ENCODE results near the gene LRRC70. TPM values are rescaled to one million over a fixed set of nuclear protein-coding genes. Genes with fewer than 3 reads are reported as not detected.
A peak's percentile ranks its signal among the peaks of the same experiment; 100 is the strongest.

The LRRC70 gene
- polyA plus RNA-seq, 3 donors: 0.23 to 2.4 TPM; not detected in 1

- peaks cover 28 to 39% of the 10 kb centered on the region in 2 donors for H3K36me3 Mint-ChIP-seq
- H3K4me3 ChIP-seq (replicated peaks in 1 of 3; ENCODE audit: low read depth in 2 of 3, low read length in 3 of 3): no peak overlapping the region
- peaks cover 10 to 17% of the 10 kb centered on the region in 2 donors for H3K9me3 ChIP-seq (replicated peaks in 1 of 2; ENCODE audit: control insufficient read depth in 1 of 2, insufficient read depth in 1 of 2, low read length in 2 of 2)
- no peak overlapping the region for H2AFZ ChIP-seq (ENCODE audit: insufficient read depth, low read depth, low read length, poor library complexity, severe bottlenecking)
- no peak overlapping the region for H3K4me3 Mint-ChIP-seq
- peaks cover 4% of the 10 kb centered on the region for H3K4me1 Mint-ChIP-seq
- H3K4me1 ChIP-seq (ENCODE audit: control insufficient read depth in 1 of 2, insufficient read depth in 2 of 2, low read length in 2 of 2): no peaks in the 10 kb centered on the region
- H3K9ac ChIP-seq (ENCODE audit: insufficient read depth, low read length, poor library complexity, severe bottlenecking): no peak overlapping the region
- no peak for DNase-seq
- peaks cover 15 to 28% (median 20%) of the 10 kb centered on the region in 7 donors for H3K9me3 Mint-ChIP-seq
- 100% methylated on average over 2 of the region's 3 CpGs for WGBS (ENCODE audit: insufficient coverage)
- peaks cover 0 to 1% (median 0%) of the 10 kb centered on the region in 3 donors for H3K27me3 Mint-ChIP-seq (ENCODE audit: low read depth in 3 of 3)
- H3K27ac Mint-ChIP-seq: peak overlapping the region in 1 of 7 donors; percentile 41
- no peaks in the 10 kb centered on the region for H3K27me3 ChIP-seq (ENCODE audit: control insufficient read depth in 2 of 2, insufficient read depth in 2 of 2, low read length in 2 of 2)
- no peak overlapping the region for H3K27ac ChIP-seq (ENCODE audit: low read depth in 1 of 2, low read length in 2 of 2)
- intact Hi-C loops (cut with micrococcal nuclease): no loop called here
- peaks cover 6 to 30% of the 10 kb centered on the region in 2 donors for H3K36me3 ChIP-seq (replicated peaks in 1 of 2; ENCODE audit: control insufficient read depth in 1 of 2, insufficient read depth in 2 of 2, low read length in 2 of 2)
- TF ChIP-seq CTCF (IDR thresholded peaks at IDR 0.05): no peak
- no peaks in the 10 kb centered on the region for H3K79me2 ChIP-seq (ENCODE audit: insufficient read depth, low read length)
- H3K4me2 ChIP-seq (replicated peaks; ENCODE audit: extremely low read depth, low read length, poor library complexity, severe bottlenecking): no peak overlapping the region
- H4K20me1 ChIP-seq (ENCODE audit: insufficient read depth, low read length): no peaks in the 10 kb centered on the region
Measured at GRCh38 chr5:62594364-62594984, 15.9 kb downstream of the LRRC70 start.

- TF ChIP-seq CTCF (IDR thresholded peaks at IDR 0.05): no peak
- Mint-ChIP-seq H3K4me1 (peaks cover 4% of the 10 kb centered on the region), H3K36me3 (peaks cover 26 to 33% of the 10 kb centered on the region in 2 donors), H3K27ac (no peak overlapping the region), H3K4me3 (no peak overlapping the region), H3K9me3 (peaks cover 14 to 21% (median 20%) of the 10 kb centered on the region in 7 donors), H3K27me3 (ENCODE audit: low read depth in 3 of 3) (peaks cover 0 to 1% (median 0%) of the 10 kb centered on the region in 3 donors)
- Histone ChIP-seq H3K4me3 (replicated peaks in 1 of 3; ENCODE audit: low read depth in 2 of 3, low read length in 3 of 3) (no peak overlapping the region), H2AFZ (ENCODE audit: insufficient read depth, low read depth, low read length, poor library complexity, severe bottlenecking) (no peak overlapping the region), H3K9me3 (replicated peaks in 1 of 2; ENCODE audit: control insufficient read depth in 1 of 2, insufficient read depth in 1 of 2, low read length in 2 of 2) (peaks cover 10 to 17% of the 10 kb centered on the region in 2 donors), H3K36me3 (replicated peaks in 1 of 2; ENCODE audit: control insufficient read depth in 1 of 2, insufficient read depth in 2 of 2, low read length in 2 of 2) (peaks cover 6 to 30% of the 10 kb centered on the region in 2 donors), H3K79me2 (ENCODE audit: insufficient read depth, low read length) (no peaks in the 10 kb centered on the region), H4K20me1 (ENCODE audit: insufficient read depth, low read length) (no peaks in the 10 kb centered on the region), H3K27me3 (ENCODE audit: control insufficient read depth in 2 of 2, insufficient read depth in 2 of 2, low read length in 2 of 2) (no peaks in the 10 kb centered on the region), H3K9ac (ENCODE audit: insufficient read depth, low read length, poor library complexity, severe bottlenecking) (no peak overlapping the region), H3K27ac (ENCODE audit: low read depth in 1 of 2, low read length in 2 of 2) (no peak overlapping the region), H3K4me2 (replicated peaks; ENCODE audit: extremely low read depth, low read length, poor library complexity, severe bottlenecking) (no peak overlapping the region), H3K4me1 (ENCODE audit: control insufficient read depth in 1 of 2, insufficient read depth in 2 of 2, low read length in 2 of 2) (no peaks in the 10 kb centered on the region)
- intact Hi-C loops (cut with micrococcal nuclease): no loop called here
- WGBS (ENCODE audit: insufficient coverage): no CpG with 5 or more reads among the region's 1 CpG
- DNase-seq: no peak
Measured at GRCh38 chr5:62596096-62596495, 17.5 kb downstream of the LRRC70 start.

Measured in CD14-positive monocyte (primary cell).